Spleen (tissue), 11 donors: Measurements from ENCODE around the gene TDRD1. TPM values are rescaled to one million over a fixed set of nuclear protein-coding genes. Genes with fewer than 3 reads are reported as not detected.

Experiments used
- DNase-seq: peaks from one replicate; pipeline ENCODE4 v3.0.0-alpha.2; 2020
- H3K27ac ChIP-seq, 8 donors: fragments of 200-600 bp; sonication (generic) in 7 of 8; 1 replicate in 4 of 8; 2 replicates in 4 of 8; pipeline versions ENCODE4 v1.5.0 to v1.8.0; 2016 to 2021; ENCODE audit warnings: inconsistent platforms in 4 of 8, mild to moderate bottlenecking in 4 of 8, moderate library complexity in 1 of 8
- H3K27me3 ChIP-seq, 7 donors: fragments of 200-600 bp; sonication (generic) in 6 of 7; replicated peaks in 1 of 7; 1 replicate in 4 of 7; 2 replicates in 3 of 7; pipeline versions ENCODE4 v1.5.0 to v1.8.0; 2016 to 2021; ENCODE audit warnings: inconsistent platforms in 3 of 7, mild to moderate bottlenecking in 1 of 7
- H3K36me3 ChIP-seq, 6 donors: fragments of 200-600 bp; sonication (generic) in 5 of 6; 1 replicate in 4 of 6; 2 replicates in 2 of 6; pipeline versions ENCODE4 v1.5.0 to v1.8.0; 2016 to 2021; ENCODE audit warnings: inconsistent platforms in 2 of 6
- H3K4me1 ChIP-seq, 6 donors: fragments of 200-600 bp; sonication (generic) in 5 of 6; 1 replicate in 3 of 6; 2 replicates in 3 of 6; pipeline versions ENCODE4 v1.5.0 to v1.8.0; 2016 to 2021; ENCODE audit warnings: inconsistent platforms in 3 of 6
- H3K4me3 ChIP-seq, 8 donors: fragments of 200-600 bp; sonication (generic) in 7 of 8; 1 replicate in 4 of 8; 2 replicates in 4 of 8; pipeline versions ENCODE4 v1.5.0 to v1.8.0; 2016 to 2021; ENCODE audit warnings: inconsistent platforms in 4 of 8, mild to moderate bottlenecking in 4 of 8, moderate library complexity in 2 of 8
- H3K9me3 ChIP-seq, 8 donors: fragments of 200-600 bp; sonication (generic) in 7 of 8; 1 replicate in 4 of 8; 2 replicates in 4 of 8; pipeline versions ENCODE4 v1.5.0 to v1.8.0; 2016 to 2021; ENCODE audit warnings: inconsistent platforms in 4 of 8
- POLR2A ChIP-seq, 3 donors: fragments of 450-650 bp; IDR thresholded peaks; one replicate each; pipeline ENCODE4 v1.5.1; 2017; ENCODE audit warnings: antibody characterized with exemption in 3 of 3, mild to moderate bottlenecking in 1 of 3
- POLR2AphosphoS5 ChIP-seq, 3 donors: sonication (generic); formaldehyde crosslinking; IDR thresholded peaks; one replicate each; pipeline ENCODE4 v1.5.1; 2017; ENCODE audit warnings: antibody characterized with exemption in 3 of 3
- WGBS, 5 donors: extraction: QIAGEN DNeasy Blood & Tissue Kit in 3 of 5; methylation state at CpG; one replicate each; pipeline versions ENCODE4 v1.1.5 to v1.1.7; 2013 to 2018; 5-methylcytosine and 5-hydroxymethylcytosine counted together
- intact Hi-C: fragments of 100-400 bp; cut with DNase I; formaldehyde crosslinking; loops from one replicate; pipeline ENCODE4 v1.15.0; 2023; ENCODE audit warnings: low total_unique reads
- polyA plus RNA-seq, 3 donors: library from polyadenylated mRNA; stranded (reverse); fragments of 200-250 nt; gene quantifications; one replicate each; pipeline ENCODE4 v1.2.1, GENCODE V29; 2013
- total RNA-seq, 7 donors: library from RNA; depleted of rRNA in 3 of 7; stranded (reverse); fragments of >200 nt in 3 of 7; fragmentation: NEBNext Ultra II Directional in 4 of 7; extraction: Animal tissue kit (Norgen Biotek cat#: 25700) in 4 of 7; gene quantifications; one replicate each; pipeline versions ENCODE4 v1.1.0 to v1.2.1, GENCODE V29; 2016 to 2021
- TF ChIP-seq, protein P1 (sequence below), 11 experiments: fragments of 200-600 bp in 7 of 11; fragments of 450-650 bp in 4 of 11; sonication (generic) in 4 of 11; IDR thresholded peaks in 8 of 11; conservative IDR thresholded peaks in 3 of 11; 1 replicate in 7 of 11; 2 replicates in 4 of 11; pipeline versions ENCODE4 v1.4.0 to v1.8.0; 2016 to 2021; ENCODE audit warnings: antibody characterized with exemption in 11 of 11, inconsistent platforms in 4 of 11, mild to moderate bottlenecking in 1 of 11
- donor health status: healthy with polysubstance abuse.
- donor health status: DM: no; HTN: no; CAD: no; lungs with moderate emphysema.
- donor health status: DM: no; HTN: no; CAD: no.
- donor health status: Bipolar disorder and iron deficiency.
- donor health status: healthy.
- donor health status: DM: no; HTN: no; CAD: no.
- donor health status: DM: yes; HTN: yes; CAD: no.

Gene TDRD1
- total and polyA plus RNA-seq, 10 donors: 0.02 to 3.9 (median 0.92) TPM

DNA sequence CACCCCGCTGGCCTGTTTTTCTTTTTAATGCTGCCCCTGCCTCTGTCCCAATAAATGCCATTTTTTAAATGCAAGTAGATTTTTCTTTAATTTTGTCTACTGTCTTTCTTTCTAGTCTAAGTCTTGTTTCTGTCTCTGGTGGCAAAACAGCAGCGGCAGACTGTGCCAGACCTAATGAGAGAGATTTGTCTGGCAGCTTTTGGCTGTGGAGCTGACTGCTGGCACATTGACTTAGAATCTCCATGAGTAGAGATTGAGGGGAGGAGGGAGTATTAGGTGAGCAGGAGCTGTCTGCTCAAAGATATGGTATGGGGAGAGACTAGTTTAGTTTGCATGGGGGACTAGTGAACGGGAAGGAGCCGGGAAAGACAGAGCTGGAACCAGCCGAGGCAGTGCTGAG, 72.9 kb downstream of the TDRD1 start:
- Histone ChIP-seq H3K27ac (no peak overlapping the region), H3K9me3 (no peaks in the 10 kb centered on the region), H3K4me3 (no peak overlapping the region), H3K27me3 (no peaks in the 10 kb centered on the region), H3K36me3 (no peaks in the 10 kb centered on the region), H3K4me1 (no peaks in the 10 kb centered on the region)
- 91 to 95% (median 93%) methylated on average over 5 of the region's 5 CpGs for WGBS, 5 donors
- intact Hi-C loops: no loop called here
- DNase-seq: no peak
- TF ChIP-seq POLR2AphosphoS5 (IDR thresholded peaks at IDR 0.05) (no peak), POLR2A (IDR thresholded peaks at IDR 0.05) (no peak)
- TF ChIP-seq, protein P1, sequence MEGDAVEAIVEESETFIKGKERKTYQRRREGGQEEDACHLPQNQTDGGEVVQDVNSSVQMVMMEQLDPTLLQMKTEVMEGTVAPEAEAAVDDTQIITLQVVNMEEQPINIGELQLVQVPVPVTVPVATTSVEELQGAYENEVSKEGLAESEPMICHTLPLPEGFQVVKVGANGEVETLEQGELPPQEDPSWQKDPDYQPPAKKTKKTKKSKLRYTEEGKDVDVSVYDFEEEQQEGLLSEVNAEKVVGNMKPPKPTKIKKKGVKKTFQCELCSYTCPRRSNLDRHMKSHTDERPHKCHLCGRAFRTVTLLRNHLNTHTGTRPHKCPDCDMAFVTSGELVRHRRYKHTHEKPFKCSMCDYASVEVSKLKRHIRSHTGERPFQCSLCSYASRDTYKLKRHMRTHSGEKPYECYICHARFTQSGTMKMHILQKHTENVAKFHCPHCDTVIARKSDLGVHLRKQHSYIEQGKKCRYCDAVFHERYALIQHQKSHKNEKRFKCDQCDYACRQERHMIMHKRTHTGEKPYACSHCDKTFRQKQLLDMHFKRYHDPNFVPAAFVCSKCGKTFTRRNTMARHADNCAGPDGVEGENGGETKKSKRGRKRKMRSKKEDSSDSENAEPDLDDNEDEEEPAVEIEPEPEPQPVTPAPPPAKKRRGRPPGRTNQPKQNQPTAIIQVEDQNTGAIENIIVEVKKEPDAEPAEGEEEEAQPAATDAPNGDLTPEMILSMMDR (IDR thresholded peaks at IDR 0.05 in 8 of 11, conservative IDR thresholded peaks at IDR 0.05 in 3 of 11): no peak

DNA sequence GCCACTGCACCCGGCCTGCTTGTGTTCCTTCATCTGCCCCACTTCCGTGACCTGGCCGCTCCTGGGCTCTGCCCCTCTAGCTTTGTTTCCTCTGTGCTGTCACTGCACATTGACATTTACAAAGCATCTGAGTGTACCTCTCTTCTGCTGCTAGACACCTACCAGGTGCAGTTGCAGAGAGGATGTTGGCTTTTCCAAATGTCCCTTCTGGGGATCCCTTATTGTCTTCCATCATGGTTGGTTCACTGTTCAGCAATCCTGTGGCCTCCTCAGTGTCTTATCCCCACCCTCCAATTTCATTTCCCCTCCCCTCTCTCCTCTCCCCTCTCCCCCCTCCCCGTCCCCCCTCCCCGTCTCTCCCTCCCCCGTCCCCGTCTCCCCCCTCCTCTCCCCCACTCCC, 73.7 kb downstream of the TDRD1 start:
- Histone ChIP-seq H3K4me3 (no peak overlapping the region), H3K27me3 (no peaks in the 10 kb centered on the region), H3K9me3 (no peaks in the 10 kb centered on the region), H3K36me3 (no peaks in the 10 kb centered on the region), H3K27ac (no peak overlapping the region), H3K4me1 (peaks cover 0 to 3% (median 0%) of the 10 kb centered on the region in 6 donors)
- WGBS, 5 donors: 71 to 95% (median 73%) methylated on average over 3 to 4 of the region's 7 CpGs
- no peak for TF ChIP-seq POLR2AphosphoS5 (IDR thresholded peaks at IDR 0.05)
- no peak for TF ChIP-seq POLR2A (IDR thresholded peaks at IDR 0.05)
- TF ChIP-seq, protein P1 (IDR thresholded peaks at IDR 0.05 in 8 of 11, conservative IDR thresholded peaks at IDR 0.05 in 3 of 11): no peak
- DNase-seq: no peak
- intact Hi-C loops: no loop called here

DNA sequence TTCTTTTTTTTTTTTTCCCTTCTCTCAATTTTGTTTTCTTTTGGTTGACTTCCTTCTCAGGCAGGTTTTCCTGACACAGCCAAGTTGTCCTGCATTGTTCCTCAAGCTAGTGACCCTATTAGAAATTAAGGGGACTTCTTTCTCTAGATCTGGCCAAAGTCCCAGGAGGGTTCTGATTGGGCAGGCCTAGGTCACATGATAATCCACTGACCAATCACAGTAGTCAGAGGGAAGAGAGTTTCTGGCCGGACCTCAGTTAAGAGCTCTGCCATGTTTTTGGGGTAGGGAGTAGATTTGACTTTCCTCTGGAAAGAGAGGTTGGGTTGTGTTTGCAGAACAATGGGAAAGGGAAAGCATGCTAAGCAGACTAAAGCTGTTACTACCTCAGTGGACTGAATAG, 76.1 kb downstream of the TDRD1 start:
- intact Hi-C loops: no loop called here
- Histone ChIP-seq H3K9me3 (no peaks in the 10 kb centered on the region), H3K4me1 (peaks cover 0 to 9% (median 0%) of the 10 kb centered on the region in 6 donors), H3K4me3 (no peak overlapping the region), H3K27me3 (no peaks in the 10 kb centered on the region), H3K27ac (no peak overlapping the region), H3K36me3 (no peaks in the 10 kb centered on the region)
- WGBS, 5 donors: 81 to 98% (median 91%) methylated on average over 1 of the region's 1 CpG
- TF ChIP-seq, protein P1 (IDR thresholded peaks at IDR 0.05 in 8 of 11, conservative IDR thresholded peaks at IDR 0.05 in 3 of 11): no peak
- no peak for TF ChIP-seq POLR2AphosphoS5 (IDR thresholded peaks at IDR 0.05)
- no peak for TF ChIP-seq POLR2A (IDR thresholded peaks at IDR 0.05)
- DNase-seq: no peak

DNA sequence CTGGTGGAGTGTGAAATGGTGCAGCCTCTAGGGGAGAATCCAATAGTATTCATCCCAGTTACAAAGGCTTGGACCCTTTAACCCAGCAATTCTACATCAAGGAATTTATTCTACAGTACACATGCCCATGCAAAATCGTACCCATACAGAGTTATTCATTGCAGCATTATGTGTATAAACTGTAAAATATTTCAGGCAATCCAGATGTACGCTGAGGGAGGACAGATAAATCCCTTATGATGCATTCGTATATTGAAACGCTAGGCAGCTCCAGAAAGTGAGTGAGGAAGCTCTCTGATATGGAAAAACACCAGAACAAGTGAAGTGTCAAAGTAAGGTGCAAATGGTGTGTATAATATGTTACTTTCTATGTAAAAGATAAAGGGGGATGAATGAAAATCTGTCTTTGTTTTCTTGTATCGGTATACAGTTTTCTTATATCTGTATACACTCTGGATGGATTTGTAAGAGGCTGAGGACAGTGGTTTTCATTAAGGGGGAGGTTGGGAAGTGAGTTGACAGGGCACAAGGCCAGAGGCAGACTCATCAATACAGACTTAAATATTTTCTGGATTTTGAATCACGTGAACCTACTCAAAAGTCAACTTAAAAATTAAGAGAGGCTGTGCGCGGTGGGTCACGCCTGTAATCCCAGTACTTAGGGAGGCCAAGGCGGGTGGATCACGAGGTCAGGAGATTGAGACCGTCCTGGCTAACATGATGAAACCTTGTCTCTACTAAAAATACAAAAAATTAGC, 77.0 kb downstream of the TDRD1 start:
- no peak for DNase-seq
- 82 to 88% (median 85%) methylated on average over 12 of the region's 12 CpGs for WGBS, 5 donors
- H3K4me3 ChIP-seq: no peak overlapping the region
- H3K4me1 ChIP-seq: peaks cover 0 to 13% (median 0%) of the 10 kb centered on the region in 6 donors
- intact Hi-C loops: no loop called here
- H3K27ac ChIP-seq: no peak overlapping the region
- no peaks in the 10 kb centered on the region for H3K9me3 ChIP-seq
- TF ChIP-seq, protein P1 (IDR thresholded peaks at IDR 0.05 in 8 of 11, conservative IDR thresholded peaks at IDR 0.05 in 3 of 11): no peak
- TF ChIP-seq POLR2AphosphoS5 (IDR thresholded peaks at IDR 0.05) (no peak), POLR2A (IDR thresholded peaks at IDR 0.05) (no peak)
- no peaks in the 10 kb centered on the region for H3K27me3 ChIP-seq
- H3K36me3 ChIP-seq: no peaks in the 10 kb centered on the region
